ENCODE data around the gene DNAJC24. TPM values are rescaled to one million over a fixed set of nuclear protein-coding genes. Genes with fewer than 3 reads are reported as not detected.

The DNAJC24 gene
- total and polyA plus RNA-seq, 10 donors: 3.0 to 24.5 (median 17.0) TPM

GRCh38 chr11:31361743-31362142, 7.9 kb upstream of the DNAJC24 start:
- no peak for DNase-seq
- peaks cover 0 to 15% (median 3%) of the 10 kb centered on the region in 7 donors for H3K27me3 ChIP-seq (replicated peaks in 1 of 7)
- intact Hi-C loops (cut with DNase I; ENCODE audit: low total_unique reads): no loop called here
- 79 to 92% (median 88%) methylated on average over 4 of the region's 4 CpGs for WGBS, 5 donors
- no peaks in the 10 kb centered on the region for H3K4me1 ChIP-seq
- TF ChIP-seq POLR2A (IDR thresholded peaks at IDR 0.05): no peak
- TF ChIP-seq POLR2AphosphoS5 (IDR thresholded peaks at IDR 0.05): no peak
- TF ChIP-seq CTCF (IDR thresholded peaks at IDR 0.05 in 8 of 11, conservative IDR thresholded peaks at IDR 0.05 in 3 of 11): no peak
- H3K4me3 ChIP-seq: no peak overlapping the region
- H3K36me3 ChIP-seq: no peaks in the 10 kb centered on the region
- no peaks in the 10 kb centered on the region for H3K9me3 ChIP-seq
- no peak overlapping the region for H3K27ac ChIP-seq

GRCh38 chr11:31366795-31367194, 2.9 kb upstream of the DNAJC24 start:
- Histone ChIP-seq H3K36me3 (no peaks in the 10 kb centered on the region), H3K4me1 (peaks cover 6 to 30% (median 24%) of the 10 kb centered on the region in 6 donors), H3K9me3 (no peaks in the 10 kb centered on the region), H3K27me3 (replicated peaks in 1 of 7) (peaks cover 0 to 9% (median 0%) of the 10 kb centered on the region in 7 donors), H3K27ac (no peak overlapping the region), H3K4me3 (no peak overlapping the region)
- intact Hi-C loops (cut with DNase I; ENCODE audit: low total_unique reads): no loop called here
- DNase-seq: no peak
- no peak for TF ChIP-seq CTCF (IDR thresholded peaks at IDR 0.05 in 8 of 11, conservative IDR thresholded peaks at IDR 0.05 in 3 of 11)
- TF ChIP-seq POLR2A (IDR thresholded peaks at IDR 0.05): no peak
- TF ChIP-seq POLR2AphosphoS5 (IDR thresholded peaks at IDR 0.05): no peak
- 20 to 30% (median 29%) methylated on average over 4 of the region's 4 CpGs for WGBS, 5 donors

GRCh38 chr11:31375879-31376278, 6.2 kb downstream of the DNAJC24 start:
- no peak overlapping the region for H3K4me3 ChIP-seq
- TF ChIP-seq POLR2AphosphoS5 (IDR thresholded peaks at IDR 0.05) (no peak), POLR2A (IDR thresholded peaks at IDR 0.05) (no peak), CTCF (IDR thresholded peaks at IDR 0.05 in 8 of 11, conservative IDR thresholded peaks at IDR 0.05 in 3 of 11) (no peak)
- WGBS, 5 donors: 95 to 98% (median 97%) methylated on average over 5 of the region's 5 CpGs

GRCh38 chr11:31383116-31383515, 13.5 kb downstream of the DNAJC24 start:
- Histone ChIP-seq H3K4me1 (no peaks in the 10 kb centered on the region), H3K27ac (no peak overlapping the region), H3K9me3 (no peaks in the 10 kb centered on the region), H3K4me3 (no peak overlapping the region), H3K36me3 (peaks cover 0 to 24% (median 3%) of the 10 kb centered on the region in 6 donors), H3K27me3 (replicated peaks in 1 of 7) (no peaks in the 10 kb centered on the region)
- WGBS, 5 donors: 80 to 92% (median 83%) methylated on average over 1 of the region's 1 CpG
- intact Hi-C loops (cut with DNase I; ENCODE audit: low total_unique reads): no loop called here
- no peak for DNase-seq
- TF ChIP-seq POLR2A (IDR thresholded peaks at IDR 0.05): no peak
- TF ChIP-seq CTCF (IDR thresholded peaks at IDR 0.05 in 8 of 11, conservative IDR thresholded peaks at IDR 0.05 in 3 of 11): no peak
- no peak for TF ChIP-seq POLR2AphosphoS5 (IDR thresholded peaks at IDR 0.05)

More at GRCh38 chr11:31375879-31376278, 6.2 kb downstream of the DNAJC24 start:
- Histone ChIP-seq H3K27ac (no peak overlapping the region), H3K9me3 (no peaks in the 10 kb centered on the region), H3K27me3 (replicated peaks in 1 of 7) (no peaks in the 10 kb centered on the region), H3K36me3 (peaks cover 0 to 26% (median 3%) of the 10 kb centered on the region in 6 donors), H3K4me1 (peaks cover 0 to 20% (median 11%) of the 10 kb centered on the region in 6 donors)
- intact Hi-C loops (cut with DNase I; ENCODE audit: low total_unique reads): no loop called here
- no peak for DNase-seq
